NCI-H2196 (cell line): Measurements from ENCODE around the gene EPB41L4A.

Source experiments
- DNase-seq: peaks from one replicate; lab custom pipeline; 2025; ENCODE audit not compliant: unreplicated experiment; lab: John Stamatoyannopoulos, UW

The EPB41L4A gene

GRCh38 chr5:112312295-112313275 is 106.5 kb downstream of the EPB41L4A start:
- DNase-seq: no peak

- DNase-seq: no peak
Observed at GRCh38 chr5:112310746-112311145, 108.3 kb downstream of the EPB41L4A start.

- no peak for DNase-seq
Observed at GRCh38 chr5:112308608-112309007, 110.5 kb downstream of the EPB41L4A start.

- DNase-seq: no peak
Observed at GRCh38 chr5:112306956-112307355, 112.1 kb downstream of the EPB41L4A start.

GRCh38 chr5:112304743-112305142 is 114.3 kb downstream of the EPB41L4A start:
- no peak for DNase-seq

- no peak for DNase-seq
Observed at GRCh38 chr5:112303685-112304084, 115.4 kb downstream of the EPB41L4A start.

GRCh38 chr5:112294126-112294525 is 125.0 kb downstream of the EPB41L4A start:
- DNase-seq: no peak

- DNase-seq: no peak
Observed at GRCh38 chr5:112293587-112293986, 125.5 kb downstream of the EPB41L4A start.

GRCh38 chr5:112290691-112291090 is 128.4 kb downstream of the EPB41L4A start:
- DNase-seq: no peak

- no peak for DNase-seq
Observed at GRCh38 chr5:112289465-112289864, 129.6 kb downstream of the EPB41L4A start.

GRCh38 chr5:112283943-112284929 is 134.8 kb downstream of the EPB41L4A start:
- DNase-seq: no peak

GRCh38 chr5:112283034-112283582 is 136.0 kb downstream of the EPB41L4A start:
- no peak for DNase-seq

GRCh38 chr5:112279082-112279481 is 140.0 kb downstream of the EPB41L4A start:
- DNase-seq: no peak

GRCh38 chr5:112276991-112277390 is 142.1 kb downstream of the EPB41L4A start:
- no peak for DNase-seq

GRCh38 chr5:112275671-112276070 is 143.4 kb downstream of the EPB41L4A start:
- DNase-seq: no peak

- no peak for DNase-seq
Observed at GRCh38 chr5:112270299-112271293, 148.5 kb downstream of the EPB41L4A start.

- DNase-seq: no peak
Observed at GRCh38 chr5:112267231-112267630, 151.8 kb downstream of the EPB41L4A start.

- DNase-seq: no peak
Observed at GRCh38 chr5:112264666-112265065, 154.4 kb downstream of the EPB41L4A start.

GRCh38 chr5:112264151-112264550 is 154.9 kb downstream of the EPB41L4A start:
- no peak for DNase-seq

GRCh38 chr5:112263469-112263868 is 155.6 kb downstream of the EPB41L4A start:
- DNase-seq: no peak
